Adrenal gland (tissue), 12 donors: ENCODE data around the gene INPP4A. TPM values are rescaled to one million over a fixed set of nuclear protein-coding genes. Genes with fewer than 3 reads are reported as not detected.
A peak's percentile ranks its signal among the peaks of the same experiment; 100 is the strongest.

Experiments
- DNase-seq, 7 donors: peaks; one replicate each; pipeline ENCODE4 v3.0.0-alpha.2; 2019 to 2020
- H3K27ac ChIP-seq, 5 donors: fragments of 200-600 bp; sonication (generic) in 4 of 5; 1 replicate in 3 of 5; 2 replicates in 2 of 5; pipeline versions ENCODE4 v1.5.1 to v1.8.0; 2016 to 2020; ENCODE audit warnings: mild to moderate bottlenecking in 1 of 5
- H3K27me3 ChIP-seq: fragments of 200-600 bp; 2 replicates; pipeline ENCODE4 v1.8.0; 2021
- H3K36me3 ChIP-seq, 2 donors: fragments of 200-600 bp; replicated peaks in 1 of 2; 1 replicate in 1 of 2; 2 replicates in 1 of 2; pipeline versions ENCODE4 v1.5.1 to v1.8.0; 2018 to 2022
- H3K4me1 ChIP-seq, 2 donors: fragments of 200-600 bp; replicated peaks in 1 of 2; 1 replicate in 1 of 2; 2 replicates in 1 of 2; pipeline versions ENCODE4 v1.5.1 to v1.8.0; 2018 to 2021
- H3K4me3 ChIP-seq, 4 donors: fragments of 200-600 bp; sonication (generic) in 3 of 4; one replicate each; pipeline ENCODE4 v1.5.1; 2016 to 2018
- H3K9me3 ChIP-seq, 3 donors: fragments of 200-600 bp; sonication (generic) in 1 of 3; replicated peaks in 1 of 3; 1 replicate in 2 of 3; 2 replicates in 1 of 3; pipeline versions ENCODE4 v1.5.1 to v1.8.0; 2016 to 2021
- CTCF ChIP-seq, 6 experiments: fragments of 450-650 bp in 4 of 6; fragments of 200-600 bp in 2 of 6; sonication (generic) in 1 of 6; IDR thresholded peaks; 1 replicate in 5 of 6; 2 replicates in 1 of 6; pipeline versions ENCODE4 v1.5.1 to v1.8.0; 2016 to 2021; ENCODE audit warnings: antibody characterized with exemption in 6 of 6, mild to moderate bottlenecking in 2 of 6, moderate library complexity in 1 of 6
- POLR2A ChIP-seq, 2 donors: fragments of 450-650 bp; IDR thresholded peaks; one replicate each; pipeline ENCODE4 v1.6.1; 2017; ENCODE audit warnings: antibody characterized with exemption in 2 of 2, mild to moderate bottlenecking in 2 of 2, moderate library complexity in 1 of 2
- WGBS, 4 donors: extraction: QIAGEN DNeasy Blood & Tissue Kit in 2 of 4; methylation state at CpG; one replicate each; pipeline versions ENCODE4 v1.1.5 to v1.1.7; 2013 to 2017; 5-methylcytosine and 5-hydroxymethylcytosine counted together
- intact Hi-C, 2 donors: fragments of 100-400 bp; cut with DNase I; formaldehyde crosslinking; loops; one replicate each; pipeline versions ENCODE4 v1.14.1 to v1.15.0; 2022 to 2023
- polyA plus RNA-seq, 3 donors: library from polyadenylated mRNA; stranded (reverse); fragments of 200-250 nt in 2 of 3; fragments of 350-450 nt in 1 of 3; fragmentation: Illumina TruSeq in 1 of 3; extraction: RNeasy Lipid Tissue Mini Kit (QIAGEN cat#74804) in 1 of 3; gene quantifications; one replicate each; pipeline ENCODE4 v1.2.3, GENCODE V29; 2013 to 2014
- total RNA-seq, 9 donors: library from RNA; depleted of rRNA in 4 of 9; stranded (reverse); fragments of >200 nt in 4 of 9; fragments of 120-200 nt in 1 of 9; fragmentation: NEBNext Ultra II Directional in 1 of 9; extraction: Animal tissue kit (Norgen Biotek cat#: 25700) in 1 of 9; gene quantifications; one replicate each; pipeline versions ENCODE4 v1.1.0 to v1.2.4, GENCODE V29; 2013 to 2023
- donor health status: healthy with polysubstance abuse.
- donor health status: Bipolar disorder and iron deficiency.
- donor health status: DM: yes; HTN: yes; CAD: no.
- donor health status: DM: no; HTN: no; CAD: no.
- donor health status: DM: no; HTN: no; CAD: no.
- donor health status: DM: yes; HTN: yes; CAD: no.

The INPP4A gene
- total and polyA plus RNA-seq, 12 donors = 8.8 to 40.5 (median 27.3) TPM

- intact Hi-C loops = no loop called here
- no peaks in the 10 kb centered on the region for H3K27me3 ChIP-seq
- TF ChIP-seq POLR2A (IDR thresholded peaks at IDR 0.05) = no peak
- TF ChIP-seq CTCF (IDR thresholded peaks at IDR 0.05) = no peak
- DNase-seq = peak in 5 of 7 donors; percentile 31 to 53 (median 35)
- no peak overlapping the region for H3K4me3 ChIP-seq
- peak overlapping the region; percentile 11 to 80 (median 56) for H3K27ac ChIP-seq
- no peaks in the 10 kb centered on the region for H3K36me3 ChIP-seq
- peaks cover 27 to 52% of the 10 kb centered on the region in 2 donors for H3K4me1 ChIP-seq
- WGBS, 4 donors = 43 to 53% (median 49%) methylated on average over 12 of the region's 12 CpGs
- H3K9me3 ChIP-seq = no peaks in the 10 kb centered on the region
These were observed 20.2 kb downstream of the INPP4A start for GRCh38 chr2:98464772-98465310.

- Histone ChIP-seq H3K4me3 (no peak overlapping the region), H3K27me3 (no peaks in the 10 kb centered on the region), H3K36me3 (no peaks in the 10 kb centered on the region), H3K4me1 (peaks cover 27 to 50% of the 10 kb centered on the region in 2 donors), H3K27ac (peak overlapping the region in 4 of 5 donors; percentile 54 to 80 (median 63)), H3K9me3 (no peaks in the 10 kb centered on the region)
- 57 to 72% (median 59%) methylated on average over 11 of the region's 11 CpGs for WGBS, 4 donors
- peak; percentile 57 to 84 (median 64) for DNase-seq
- intact Hi-C loops = no loop called here
- TF ChIP-seq POLR2A (IDR thresholded peaks at IDR 0.05) (no peak), CTCF (IDR thresholded peaks at IDR 0.05) (no peak)
These were observed 21.0 kb downstream of the INPP4A start for GRCh38 chr2:98465456-98466226.

GRCh38 chr2:98467082-98467536 lies 22.5 kb downstream of the INPP4A start:
- DNase-seq = peak in 1 of 7 donors; percentile 13
- intact Hi-C loops = no loop called here
- TF ChIP-seq CTCF (IDR thresholded peaks at IDR 0.05) (no peak), POLR2A (IDR thresholded peaks at IDR 0.05) (no peak)
- Histone ChIP-seq H3K27me3 (no peaks in the 10 kb centered on the region), H3K27ac (peak overlapping the region in 1 of 5 donors; percentile 54), H3K4me1 (peaks cover 33 to 57% of the 10 kb centered on the region in 2 donors), H3K9me3 (no peaks in the 10 kb centered on the region), H3K36me3 (no peaks in the 10 kb centered on the region), H3K4me3 (no peak overlapping the region)
- WGBS, 4 donors = 83 to 93% (median 85%) methylated on average over 11 of the region's 11 CpGs

GRCh38 chr2:98467652-98468051 lies 23.0 kb downstream of the INPP4A start:
- intact Hi-C loops = no loop called here
- TF ChIP-seq CTCF (IDR thresholded peaks at IDR 0.05) = no peak
- TF ChIP-seq POLR2A (IDR thresholded peaks at IDR 0.05) = no peak
- no peaks in the 10 kb centered on the region for H3K36me3 ChIP-seq
- no peaks in the 10 kb centered on the region for H3K9me3 ChIP-seq
- H3K4me3 ChIP-seq = no peak overlapping the region
- H3K27ac ChIP-seq = no peak overlapping the region
- 85 to 94% (median 90%) methylated on average over 3 of the region's 3 CpGs for WGBS, 4 donors
- peaks cover 36 to 61% of the 10 kb centered on the region in 2 donors for H3K4me1 ChIP-seq
- H3K27me3 ChIP-seq = no peaks in the 10 kb centered on the region
- no peak for DNase-seq
